ENCODE measurements around the gene FOXD2.

DNA sequence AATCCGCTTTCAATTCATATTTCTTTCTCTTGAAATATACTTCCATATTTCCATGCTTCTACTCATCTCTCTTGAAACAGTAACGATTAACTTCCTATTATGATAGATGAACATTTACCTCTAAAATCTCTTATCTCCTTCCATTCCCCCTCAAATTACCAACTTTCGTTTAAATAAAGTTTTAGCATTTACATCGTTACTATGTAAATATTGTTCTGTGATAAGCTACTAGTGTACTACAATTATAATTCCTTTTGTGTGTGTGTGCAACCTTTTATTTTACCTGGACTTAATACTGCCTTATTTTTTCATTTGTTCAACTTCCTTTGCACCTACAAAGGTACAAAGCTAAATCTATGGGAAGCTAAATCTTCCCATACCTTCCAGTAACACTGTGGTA is 17.3 kb upstream of the FOXD2 start:
- TF ChIP-seq POLR2A (IDR thresholded peaks at IDR 0.05; ENCODE audit: low read depth, low read length), result no peak
- TF ChIP-seq CTCF (conservative IDR thresholded peaks at IDR 0.05; ENCODE audit: low read depth, low read length), result no peak
- no peak for TF ChIP-seq NFE2L2 (IDR thresholded peaks at IDR 0.05; ENCODE audit: low read depth, low read length)
- TF ChIP-seq MXI1 (IDR thresholded peaks at IDR 0.05; ENCODE audit: borderline replicate concordance, low read depth, low read length), result no peak
- TF ChIP-seq BHLHE40 (IDR thresholded peaks at IDR 0.05; ENCODE audit: low read depth, low read length), result no peak
- no peak for TF ChIP-seq RFX5 (IDR thresholded peaks at IDR 0.05; ENCODE audit: low read depth, low read length)
- TF ChIP-seq SMC3 (IDR thresholded peaks at IDR 0.05; ENCODE audit: low read depth, low read length), result no peak
- no peak for TF ChIP-seq RAD21 (IDR thresholded peaks at IDR 0.05; ENCODE audit: low read length)
- no peak for TF ChIP-seq MAFK (IDR thresholded peaks at IDR 0.05; ENCODE audit: low read depth, low read length)
- TF ChIP-seq CHD1 (IDR thresholded peaks at IDR 0.05; ENCODE audit: low read depth, low read length), result no peak
- TF ChIP-seq CEBPB (IDR thresholded peaks at IDR 0.05; ENCODE audit: low read depth, low read length), result no peak

All from IMR-90 (cell line).